ENCODE measurements around the gene KIF2C. TPM values are rescaled to one million over a fixed set of nuclear protein-coding genes. Genes with fewer than 3 reads are reported as not detected.

Gene KIF2C
- total and polyA plus RNA-seq, 9 of the 15 experiments (the other 6 are each of a cell fraction or from before 2014, with no cell fraction given), result 84.9 to 226 (median 169) TPM

- TF ChIP-seq MAFK (IDR thresholded peaks at IDR 0.05; ENCODE audit: low read length) (no peak), ZNF134 (CRISPR knock-in tag; conservative IDR thresholded peaks at IDR 0.05) (no peak)
Measured at GRCh38 chr1:44714532-44714931, 25.1 kb upstream of the KIF2C start (continued).

- FAIRE-seq (peak; percentile 95), ATAC-seq (peak; percentile 90), DNase-seq (ENCODE audit: extremely low read depth in 1 of 4, low spot score in 3 of 4) (peak; percentile 85 to 88 (median 86))
- Histone ChIP-seq H3K4me3 (no peak overlapping the region), H3K9me3 (replicated peaks; ENCODE audit: control insufficient read depth, insufficient read depth, low read depth, low read length) (no peaks in the 10 kb centered on the region), H3K36me3 (ENCODE audit: control insufficient read depth, insufficient read depth, low read length) (no peaks in the 10 kb centered on the region), H3K4me2 (ENCODE audit: insufficient read depth, low read length) (0 out of 2 replicates have a peak overlapping the region, but pooled peaks have one; percentile 36), H3K4me1 (replicated peaks in 1 of 2; ENCODE audit: control insufficient read depth in 2 of 2, insufficient read depth in 2 of 2, low read length in 2 of 2) (peaks cover 0 to 5% of the 10 kb centered on the region in 2 experiments; a peak in 2 of 5 replicates), H4K20me1 (replicated peaks; ENCODE audit: control insufficient read depth, insufficient read depth, low read length) (0 out of 2 replicates have a peak, but pooled peaks cover 3% of the 10 kb centered on the region), H2AFZ (ENCODE audit: low read depth, low read length) (peak overlapping the region; percentile 87), H3K9me1 (ENCODE audit: control insufficient read depth, insufficient read depth, low read length) (no peaks in the 10 kb centered on the region), H3K79me2 (ENCODE audit: control insufficient read depth, insufficient read depth, low read length) (no peaks in the 10 kb centered on the region), H3K27ac (ENCODE audit: extremely low read depth, low read depth, low read length) (no peak overlapping the region), H3K9ac (ENCODE audit: insufficient read depth in 1 of 2, low read depth in 2 of 2, low read length in 2 of 2) (peak overlapping the region in 1 of 2 experiments; percentile 57; a peak in 1 of 4 replicates), H3K27me3 (ENCODE audit: control insufficient read depth in 2 of 2, insufficient read depth in 2 of 2, low read length in 2 of 2) (peaks cover 21 to 23% of the 10 kb centered on the region in 2 experiments; a peak in 4 of 5 replicates)
- no TSS peak for BruUV-seq (replicated peaks)
- POLR2A ChIA-PET, result interaction anchor here (9.1 kb wide), 1 partner anchor 106 kb away, joined by 222 read pairs; no protein-coding TSS in a partner anchor
- WGBS (ENCODE audit: insufficient coverage, low coverage, missing lambda C conversion rate), result 2% methylated on average over 9 of the region's 9 CpGs
- CTCF ChIA-PET (ENCODE audit: low intra/inter-chr PET ratio), result no interaction called here
- intact Hi-C loops (cut with micrococcal nuclease) (no loop called here), in situ Hi-C loops (cut with MboI) (no loop called here)
- TF ChIP-seq HDAC2 (IDR thresholded peaks at IDR 0.05) (no peak), CTCF (IDR thresholded peaks at IDR 0.05 in 2 of 3, conservative IDR thresholded peaks at IDR 0.05 in 1 of 3; ENCODE audit: insufficient read depth in 2 of 3, low read depth in 1 of 3, low read length in 3 of 3) (peak; percentile 87 to 98 (median 94)), REST (IDR thresholded peaks at IDR 0.05; ENCODE audit: borderline replicate concordance) (peak; percentile 37; the same call in 1 of the 2 replicates), REST (CRISPR knock-in tag; IDR thresholded peaks at IDR 0.05; ENCODE audit: low read depth) (no peak), NFE2 (IDR thresholded peaks at IDR 0.05; ENCODE audit: low read depth) (no peak), ELF4 (CRISPR knock-in tag; IDR thresholded peaks at IDR 0.05) (no peak), SP2 (IDR thresholded peaks at IDR 0.05; ENCODE audit: extremely low read depth, low read depth, low read length, poor library complexity, severe bottlenecking) (no peak), L3MBTL2 (IDR thresholded peaks at IDR 0.05) (0 out of 2 replicates have a peak, but pooled peaks have one; percentile 16), ZNF347 (CRISPR knock-in tag; IDR thresholded peaks at IDR 0.05; ENCODE audit: low read depth) (no peak)
Measured at GRCh38 chr1:44714944-44715571, 24.6 kb upstream of the KIF2C start.

Data from K562 (cell line).